Measurements from ENCODE around the gene TNFAIP8.
A peak's percentile ranks its signal among the peaks of the same experiment; 100 is the strongest.

Gene TNFAIP8

DNA sequence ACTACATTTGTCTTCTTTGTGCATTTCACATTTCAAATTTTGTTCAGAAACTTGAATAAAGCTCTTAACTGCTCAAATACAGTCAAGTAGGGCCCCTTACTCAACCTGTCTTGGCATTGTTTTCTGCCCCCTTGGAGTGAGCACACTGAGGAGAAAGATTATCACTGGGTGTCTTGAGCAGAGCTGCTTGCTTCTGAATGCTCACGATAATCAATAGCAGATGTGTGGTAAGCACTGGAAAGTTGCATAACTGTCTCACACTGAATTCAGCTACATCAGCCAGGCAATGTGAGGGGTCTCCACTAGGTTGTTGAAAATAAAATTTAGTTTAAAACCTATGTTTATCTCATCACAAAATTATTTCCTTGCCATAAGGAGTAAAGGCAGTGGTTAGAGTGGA is 7.8 kb upstream of the TNFAIP8 start:
- no peak for DNase-seq (ENCODE audit: low spot score)

DNA sequence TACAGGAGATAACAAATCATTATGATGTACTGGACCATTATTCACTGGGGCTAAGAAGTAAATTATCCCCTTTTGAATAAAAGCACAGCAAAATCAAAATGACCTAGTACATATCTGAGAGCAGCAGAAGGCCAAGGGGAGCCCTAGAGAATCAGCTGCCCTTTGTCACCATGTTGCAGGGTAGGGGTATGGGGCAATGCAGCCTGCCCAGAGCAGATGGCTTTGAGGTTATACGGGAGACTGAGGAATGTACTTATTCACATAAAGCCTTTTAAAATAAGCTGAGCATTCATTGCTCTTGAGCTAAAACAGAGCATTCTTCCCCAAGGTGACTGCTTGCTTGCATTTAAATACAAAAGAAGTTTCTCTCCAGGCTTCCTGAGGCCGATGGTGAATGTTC is 2.6 kb upstream of the TNFAIP8 start:
- no peak for DNase-seq (ENCODE audit: low spot score)

GRCh38 chr5:119353686-119354366 is 2.0 kb upstream of the TNFAIP8 start:
- peak; percentile 82 for DNase-seq (ENCODE audit: low spot score)

- DNase-seq (ENCODE audit: low spot score), result no peak
These were observed 1.1 kb upstream of the TNFAIP8 start for GRCh38 chr5:119354537-119355243.

- peak; percentile 66 for DNase-seq (ENCODE audit: low spot score)
These were observed 578 bp upstream of the TNFAIP8 start for GRCh38 chr5:119355244-119355638.

DNA sequence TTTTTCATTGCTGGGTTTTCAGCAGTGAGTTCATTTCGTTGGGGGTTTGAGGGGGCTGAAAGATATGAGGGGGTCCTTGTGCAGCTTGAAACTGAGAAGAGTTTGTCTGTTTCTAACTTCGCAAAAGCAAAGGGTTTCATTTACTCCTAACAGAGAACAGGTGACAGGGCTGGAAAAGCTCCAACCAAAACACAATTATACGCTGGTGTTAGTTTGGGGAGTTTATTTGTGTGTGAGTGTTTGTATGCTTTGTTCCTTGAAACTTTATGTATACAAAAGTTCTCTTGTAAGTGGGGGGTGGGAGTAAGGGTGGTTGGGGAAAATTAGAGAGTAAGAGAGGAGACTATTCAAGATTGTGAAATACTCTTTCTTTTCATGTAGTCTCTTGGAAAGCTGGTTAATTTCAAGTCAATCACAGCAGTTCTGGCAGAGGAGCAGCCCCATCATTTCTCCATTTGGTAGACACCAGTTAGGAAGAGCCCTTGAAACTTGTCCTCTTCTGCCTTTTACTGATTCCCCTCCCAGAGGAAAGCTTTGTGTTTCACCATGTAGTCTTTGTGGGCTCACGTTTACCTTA is 881 bp downstream of the TNFAIP8 start:
- DNase-seq (ENCODE audit: low spot score), result no peak

- no peak for DNase-seq (ENCODE audit: low spot score)
These were observed 1.5 kb downstream of the TNFAIP8 start for GRCh38 chr5:119357270-119357669.

DNA sequence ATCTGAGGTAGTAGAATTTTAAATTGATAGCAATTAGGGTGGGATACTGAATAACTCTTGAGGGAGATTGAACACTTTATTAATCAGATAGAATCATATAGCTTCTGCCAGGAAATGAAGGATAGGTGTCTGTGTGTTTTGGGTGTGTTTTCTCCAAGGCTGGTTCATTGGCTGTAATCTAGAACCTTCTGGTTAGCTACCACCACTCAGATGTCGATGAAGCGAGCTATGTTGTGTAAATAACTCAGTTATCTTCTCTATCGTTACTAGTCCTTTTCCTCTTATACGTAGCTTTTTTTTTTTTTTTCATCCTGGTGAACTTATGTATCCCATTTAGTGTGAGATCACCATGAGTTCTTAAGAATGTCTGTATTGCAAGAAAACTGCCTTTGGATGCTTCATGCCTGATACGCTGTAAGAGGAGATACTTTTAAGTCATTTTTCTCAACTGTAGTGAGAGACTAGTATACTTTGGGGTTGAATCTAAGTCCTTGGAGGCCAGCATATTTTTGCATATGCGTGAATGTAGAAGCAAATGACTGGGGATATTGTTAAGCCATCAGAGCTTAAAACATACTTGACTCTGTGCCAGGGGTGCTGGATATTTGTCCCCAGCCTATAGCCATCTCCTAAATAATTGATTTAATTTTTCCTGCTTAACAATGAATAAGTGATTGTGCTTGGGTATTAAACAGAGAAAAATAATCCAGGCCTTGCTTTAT is 2.1 kb downstream of the TNFAIP8 start:
- no peak for DNase-seq (ENCODE audit: low spot score)

DNA sequence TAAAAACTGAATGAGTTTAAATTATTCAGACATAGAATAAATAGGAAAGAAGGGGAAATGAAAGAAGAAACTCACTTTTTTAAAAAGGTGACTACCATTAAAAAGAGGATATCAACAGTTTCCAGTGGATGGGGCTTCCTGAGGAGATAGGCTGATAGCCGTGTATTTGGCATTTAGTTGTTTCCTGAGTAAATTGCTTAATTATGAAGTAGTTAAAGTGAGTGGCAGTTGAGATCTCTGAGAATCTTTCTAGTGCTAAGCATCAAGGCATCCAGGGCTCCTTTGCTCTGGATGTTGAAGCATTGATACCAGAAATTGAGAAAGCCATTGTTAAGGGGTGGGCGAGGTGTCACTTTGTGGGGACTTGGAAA is 2.7 kb downstream of the TNFAIP8 start:
- no peak for DNase-seq (ENCODE audit: low spot score)

DNA sequence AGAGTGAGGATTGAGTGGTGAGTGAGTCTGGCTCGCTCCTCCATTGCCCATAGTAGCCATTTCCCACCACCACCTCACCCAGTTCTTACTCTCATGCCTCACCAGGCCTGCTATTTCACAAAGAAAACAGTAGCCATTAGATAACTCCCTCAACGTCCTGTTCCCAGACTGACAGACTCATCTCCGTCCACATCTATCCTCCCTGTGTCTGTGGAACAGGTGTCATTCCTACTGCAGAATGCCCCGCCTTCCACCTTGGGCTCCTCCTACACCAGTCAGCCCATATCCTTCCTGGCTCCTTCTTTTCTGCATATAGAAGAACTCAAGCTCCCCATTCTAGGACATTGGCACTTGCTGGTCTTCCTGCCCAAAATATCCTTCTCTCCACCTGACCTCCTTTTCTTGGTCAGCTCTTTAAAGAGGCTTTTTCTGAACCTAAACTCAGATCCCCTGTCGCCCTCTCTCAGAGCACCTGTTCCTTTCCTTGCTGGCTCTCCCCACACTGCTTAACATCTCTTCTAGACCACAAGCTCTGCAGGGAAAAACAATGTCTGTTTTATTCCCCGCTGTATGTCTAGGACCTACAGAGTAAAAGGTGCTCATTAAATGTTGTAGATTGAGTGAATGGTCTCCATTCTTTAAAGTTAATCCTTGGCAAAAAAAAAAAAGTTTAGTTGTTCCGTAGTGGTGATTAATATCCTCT is 3.2 kb downstream of the TNFAIP8 start:
- DNase-seq (ENCODE audit: low spot score), result no peak

- DNase-seq (ENCODE audit: low spot score), result no peak
These were observed 4.1 kb downstream of the TNFAIP8 start for GRCh38 chr5:119359737-119360413.

- DNase-seq (ENCODE audit: low spot score), result no peak
These were observed 5.2 kb downstream of the TNFAIP8 start for GRCh38 chr5:119360905-119361593.

DNA sequence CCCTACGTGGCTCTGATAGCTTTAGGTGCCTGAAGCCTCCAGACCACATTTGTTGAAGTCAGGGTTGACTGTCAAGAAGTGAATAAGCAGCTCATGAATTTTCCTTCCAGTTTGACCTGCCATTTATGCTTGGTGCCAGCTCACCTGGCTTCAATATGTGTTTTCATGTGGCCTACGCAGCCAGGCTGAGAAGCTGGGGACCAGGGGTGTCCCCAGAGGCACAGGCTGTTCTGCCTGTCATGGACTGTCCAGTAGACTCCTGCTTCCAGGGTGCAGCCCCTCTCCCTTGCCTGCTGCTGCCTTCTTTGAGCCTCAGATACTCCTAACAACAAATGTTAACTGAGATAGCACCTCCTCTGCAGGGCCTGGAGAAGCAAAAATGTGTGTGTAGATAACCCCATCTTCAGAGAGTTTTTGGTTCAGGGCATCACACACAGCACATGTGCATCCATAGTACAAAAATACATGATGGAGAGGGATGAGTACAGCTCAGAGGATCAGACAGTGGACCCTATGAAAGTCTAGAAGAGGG is 5.8 kb downstream of the TNFAIP8 start:
- no peak for DNase-seq (ENCODE audit: low spot score)

GRCh38 chr5:119362714-119363113 is 6.9 kb downstream of the TNFAIP8 start:
- DNase-seq (ENCODE audit: low spot score), result no peak

DNA sequence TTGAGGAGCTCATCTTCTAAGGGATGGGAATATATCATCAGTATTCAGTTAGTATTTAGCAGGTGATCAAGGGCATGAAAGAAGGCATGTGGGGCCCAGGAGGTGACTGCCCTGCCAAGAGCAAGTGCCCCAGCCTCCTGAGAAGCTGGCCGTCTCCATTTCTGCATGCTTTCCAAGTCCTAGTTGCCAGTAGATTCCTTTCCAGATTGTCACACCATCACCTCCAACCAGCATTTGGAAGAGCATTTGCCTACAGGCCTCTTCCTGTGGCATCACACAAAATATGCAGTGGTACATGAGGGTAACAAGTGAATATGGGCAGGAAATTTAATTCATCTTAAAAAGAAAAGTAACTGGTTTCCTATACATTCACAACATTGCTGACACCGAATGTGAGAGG is 7.5 kb downstream of the TNFAIP8 start:
- no peak for DNase-seq (ENCODE audit: low spot score)

DNA sequence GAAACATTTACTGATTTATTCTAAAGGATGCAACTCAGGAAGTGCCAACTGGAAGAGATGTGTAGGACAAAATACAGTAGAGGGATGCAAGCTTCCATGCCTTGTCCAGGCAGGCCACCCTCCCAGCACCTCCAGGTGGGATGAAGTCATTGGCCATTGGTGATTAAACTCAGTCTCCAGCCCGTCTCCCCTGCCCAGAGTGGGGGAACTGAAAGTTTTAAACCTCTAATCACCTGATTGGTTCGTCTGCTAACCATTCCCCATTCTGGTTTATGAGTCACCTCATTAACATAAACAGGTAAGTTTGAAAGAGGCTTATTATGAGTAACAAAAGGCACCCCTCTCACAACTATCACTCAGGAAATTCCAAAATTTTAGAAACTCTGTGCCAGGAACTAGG is 8.1 kb downstream of the TNFAIP8 start:
- no peak for DNase-seq (ENCODE audit: low spot score)

GRCh38 chr5:119365847-119366539 is 10.2 kb downstream of the TNFAIP8 start:
- no peak for DNase-seq (ENCODE audit: low spot score)

DNA sequence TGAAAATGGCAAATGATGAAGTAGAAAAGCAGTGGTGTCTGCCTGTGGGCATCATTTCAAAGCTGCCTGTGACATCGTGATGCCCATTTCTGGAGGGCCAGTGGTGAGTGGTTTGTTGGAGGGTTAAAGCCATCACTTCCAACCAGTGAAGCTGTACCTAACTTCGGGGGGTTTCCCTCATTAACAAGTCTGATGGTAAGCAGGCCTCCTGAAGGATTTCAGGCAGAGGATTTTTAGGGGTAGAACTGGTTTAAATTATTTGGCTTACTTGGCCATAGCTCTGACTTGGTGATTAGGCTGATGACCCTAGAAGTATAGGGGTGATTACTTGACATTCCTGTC is 10.7 kb downstream of the TNFAIP8 start:
- no peak for DNase-seq (ENCODE audit: low spot score)

GRCh38 chr5:119367502-119368237 is 11.9 kb downstream of the TNFAIP8 start:
- peak; percentile 90 for DNase-seq (ENCODE audit: low spot score)

- DNase-seq (ENCODE audit: low spot score), result peak; percentile 69
These were observed 12.4 kb downstream of the TNFAIP8 start for GRCh38 chr5:119368238-119368630.
